IPS DF 4.7 (cell line): Measurements from ENCODE around the gene ZNF280A.
A peak's percentile ranks its signal among the peaks of the same experiment; 100 is the strongest.
"Not testable (repeated sequence)": the region's sequence is repeated elsewhere in the genome, so short reads cannot be mapped to it uniquely, and the experiment has no call there.

Experiments
- DNase-seq: peaks from one replicate; pipeline ENCODE4 v3.0.0-alpha.2; 2013; ENCODE audit warnings: low spot score; ENCODE audit errors: extremely low read depth

The ZNF280A gene

DNA sequence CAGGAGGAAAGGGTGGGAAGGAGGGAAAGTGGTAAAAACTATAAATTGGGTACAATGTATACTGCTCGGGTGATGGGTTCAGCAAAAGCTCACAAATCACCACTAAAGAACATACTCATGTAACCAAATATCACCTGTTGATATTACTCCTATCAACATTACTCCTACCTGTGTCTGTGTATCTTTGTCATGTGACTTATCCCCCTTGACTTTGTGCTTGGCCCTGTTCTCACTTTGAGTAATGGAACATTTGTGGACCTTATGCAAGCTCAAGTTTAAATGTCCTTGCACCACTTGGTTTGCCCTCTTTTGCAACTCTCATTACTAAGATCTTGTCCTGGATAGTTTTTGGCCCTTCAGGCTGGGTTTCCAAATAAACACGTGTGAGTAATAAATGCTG, 50.5 kb downstream of the ZNF280A start:
- DNase-seq, result no peak

DNA sequence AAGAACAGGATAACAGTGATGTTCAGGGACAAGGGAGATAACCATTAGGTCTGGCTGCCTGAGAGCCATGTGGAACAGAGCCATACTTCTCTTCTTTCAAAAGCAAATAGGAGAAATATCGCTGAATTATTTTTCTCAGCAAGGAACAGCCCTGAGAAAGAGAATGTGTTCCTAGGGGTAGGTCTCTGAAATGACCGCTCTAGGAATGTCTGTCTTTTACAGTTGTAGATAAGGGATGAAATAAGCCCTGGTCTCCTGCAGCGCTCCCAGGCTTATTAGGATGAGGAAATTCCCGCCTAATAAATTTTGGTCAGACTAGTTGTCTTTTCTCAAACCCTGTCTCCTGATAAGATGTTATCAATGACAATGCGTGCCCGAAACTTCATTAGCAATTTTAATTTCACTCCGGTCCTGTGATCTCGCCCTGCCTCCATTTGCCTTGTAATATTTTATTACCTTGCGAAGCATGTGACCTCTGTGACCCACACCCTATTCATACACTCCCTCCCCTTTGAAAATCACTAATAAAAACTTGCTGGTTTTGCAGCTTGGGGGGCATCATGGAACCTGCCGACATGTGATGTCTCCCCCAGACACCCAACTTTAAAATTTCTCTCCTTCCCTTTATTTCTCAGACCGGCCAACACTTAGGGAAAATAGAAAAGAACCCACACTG, 51.1 kb downstream of the ZNF280A start:
- not testable (repeated sequence) for DNase-seq

DNA sequence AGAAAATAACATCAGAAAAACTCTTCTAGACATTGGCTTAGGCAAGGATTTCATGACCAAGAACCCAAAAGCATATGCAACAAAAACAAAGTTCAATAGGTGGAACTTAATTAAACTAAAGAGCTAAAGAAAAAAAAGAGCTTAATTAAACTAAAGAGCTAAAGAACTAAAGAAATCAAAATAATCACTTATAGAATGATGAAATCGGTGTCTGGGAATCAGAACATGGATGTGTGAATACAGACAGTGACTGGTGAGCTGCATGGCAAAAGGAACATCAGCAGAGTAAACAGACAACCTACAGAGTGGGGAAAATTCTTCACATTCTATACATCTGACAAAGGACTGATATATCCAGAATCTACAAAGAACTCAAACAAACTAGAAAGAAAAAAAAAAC, 53.0 kb downstream of the ZNF280A start:
- no peak for DNase-seq

DNA sequence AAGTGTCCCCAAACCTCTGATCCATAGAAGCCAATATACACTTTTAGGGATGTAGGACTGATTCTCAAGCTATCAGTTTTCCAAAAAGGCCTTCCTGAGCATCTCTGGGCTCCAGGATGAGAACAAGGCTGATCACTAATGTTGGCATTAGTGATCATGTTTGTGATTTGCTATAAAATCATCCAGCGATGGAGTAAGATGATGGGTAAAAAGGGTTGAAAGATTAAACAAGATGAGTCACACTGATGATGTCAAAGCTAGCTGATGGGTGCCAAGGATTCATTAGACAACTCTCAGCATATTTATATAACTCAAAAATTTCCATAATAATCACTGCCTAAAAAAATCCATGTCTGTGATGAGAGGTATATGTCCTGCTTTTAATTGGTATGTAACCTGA, 54.3 kb downstream of the ZNF280A start:
- DNase-seq, result no peak

DNA sequence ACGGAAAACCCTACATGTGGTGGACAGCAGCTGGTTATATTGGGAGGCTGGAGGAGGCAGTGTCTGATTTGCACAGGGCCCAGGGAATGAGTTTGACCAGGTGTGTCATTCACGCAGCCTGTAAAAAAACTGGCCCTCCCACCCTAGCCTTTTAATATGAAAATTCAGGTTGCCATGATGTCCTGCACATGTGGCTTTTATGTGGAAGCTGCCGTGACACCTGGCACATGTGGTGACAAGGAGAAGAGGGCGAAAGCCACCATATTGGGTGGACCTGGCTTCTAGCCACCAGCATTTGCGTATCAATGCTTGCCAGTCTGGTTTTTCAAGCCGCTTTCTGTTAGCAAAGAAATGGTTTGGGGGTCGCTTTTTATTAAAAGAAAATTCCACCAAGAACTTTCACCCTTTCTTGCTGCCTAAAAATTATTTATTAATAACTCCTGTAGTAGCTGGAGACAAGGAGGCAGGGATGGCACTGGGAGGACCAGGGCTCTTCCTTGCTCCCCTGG, 54.9 kb downstream of the ZNF280A start:
- DNase-seq, result no peak

DNA sequence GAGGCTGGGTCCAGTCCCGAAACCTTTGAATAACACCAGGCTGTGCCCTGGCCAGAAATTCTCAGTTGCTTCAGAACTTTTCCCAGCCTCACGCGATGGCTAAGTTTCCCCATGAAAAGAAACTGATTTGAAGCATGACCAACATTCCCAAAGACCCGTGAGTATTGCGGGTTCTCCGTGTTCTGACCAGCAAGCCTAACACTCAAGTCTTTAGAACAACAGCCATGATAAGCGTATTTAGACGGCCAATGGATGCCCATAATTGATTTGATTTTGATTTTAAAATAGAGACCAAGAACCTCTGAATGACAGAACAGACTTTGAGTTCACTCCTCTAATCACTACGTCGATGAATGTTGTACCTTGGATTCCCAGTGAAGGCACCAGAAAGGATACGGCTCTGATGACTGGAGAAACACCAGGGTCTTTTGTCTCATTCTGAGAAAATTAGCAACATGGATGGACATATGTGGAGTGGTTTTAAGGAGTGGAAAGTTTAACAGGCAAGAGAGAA, 55.5 kb downstream of the ZNF280A start:
- no peak for DNase-seq

DNA sequence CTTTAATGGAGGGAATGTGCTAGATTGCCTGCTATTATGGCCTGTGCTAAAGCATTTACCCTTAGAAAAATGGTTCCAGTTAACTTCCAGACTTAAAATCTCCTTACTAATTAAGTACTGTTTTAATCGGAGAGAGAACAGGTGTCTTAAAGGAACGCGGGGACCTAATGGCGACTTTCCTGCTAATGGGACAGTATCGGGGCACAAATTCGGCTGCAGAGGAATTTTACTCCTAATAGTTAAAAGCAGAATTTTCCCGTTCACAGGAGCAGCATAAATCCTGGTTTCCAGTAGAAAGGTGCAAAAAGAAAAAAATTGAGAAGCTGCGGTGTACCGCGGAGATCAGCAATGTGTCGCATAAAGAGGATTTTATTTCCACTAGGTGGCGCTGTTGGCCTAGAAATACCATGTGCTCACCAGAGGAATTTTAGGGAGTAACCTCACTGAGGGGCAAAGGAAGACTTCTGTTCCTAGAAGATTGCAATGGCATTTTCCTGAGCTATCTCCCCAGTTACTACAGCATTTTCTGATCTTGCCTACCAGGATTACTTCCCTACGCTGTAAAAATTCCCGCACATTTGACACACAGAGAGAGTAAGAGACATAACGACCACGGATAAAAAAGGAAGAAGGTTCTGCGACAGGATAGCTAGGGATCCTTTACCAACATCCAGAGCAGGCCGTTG, 56.1 kb downstream of the ZNF280A start:
- DNase-seq, result peak; percentile 46
